NK-92 (cell line): ENCODE results near the gene MACROD2.
"Not testable (repeated sequence)": the region's sequence is repeated elsewhere in the genome, so short reads cannot be mapped to it uniquely, and the experiment has no call there.

ENCODE experiments used
- DNase-seq: peaks from one replicate; lab custom pipeline; 2025; ENCODE audit not compliant: unreplicated experiment; lab: John Stamatoyannopoulos, UW

Gene MACROD2

GRCh38 chr20:14451458-14451857, 456.1 kb downstream of the MACROD2 start:
- DNase-seq = no peak

GRCh38 chr20:14453259-14453658, 457.9 kb downstream of the MACROD2 start:
- DNase-seq = no peak

- DNase-seq = no peak
Observed at GRCh38 chr20:14454296-14454695, 459.0 kb downstream of the MACROD2 start.

DNA sequence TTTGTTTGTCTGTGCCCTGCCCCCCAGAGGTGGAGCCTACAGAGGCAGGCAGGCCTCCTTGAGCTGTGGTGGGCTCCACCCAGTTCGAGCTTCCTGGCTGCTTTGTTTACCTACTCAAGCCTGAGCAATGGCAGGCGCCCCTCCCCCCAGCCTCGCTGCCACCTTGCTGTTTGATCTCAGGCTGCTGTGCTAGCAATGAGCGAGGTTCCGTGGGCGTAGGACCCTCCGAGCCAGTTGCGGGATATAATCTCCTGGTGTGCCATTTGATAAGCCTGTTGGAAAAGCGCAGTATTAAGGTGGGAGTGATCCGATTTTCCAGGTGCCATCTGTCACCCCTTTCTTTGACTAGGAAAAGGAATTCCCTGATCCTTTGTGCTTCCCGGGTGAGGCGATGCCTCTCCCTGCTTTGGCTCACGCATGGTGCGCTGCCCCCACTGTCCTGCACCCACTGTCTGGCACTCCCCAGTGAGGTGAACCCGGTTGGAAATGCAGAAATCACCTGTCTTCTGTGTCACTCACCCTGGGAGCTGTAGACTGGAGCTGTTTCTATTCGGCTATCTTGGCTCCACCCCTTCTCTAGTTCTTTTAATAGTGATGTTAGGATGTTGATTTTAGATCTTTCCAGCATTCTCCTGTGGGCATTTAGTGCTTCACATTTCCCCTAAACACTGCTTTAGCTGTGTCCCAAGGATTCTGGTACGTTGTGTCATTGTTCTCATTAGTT, 471.9 kb downstream of the MACROD2 start:
- DNase-seq = not testable (repeated sequence)

GRCh38 chr20:14470231-14470899, 475.0 kb downstream of the MACROD2 start:
- DNase-seq = no peak

DNA sequence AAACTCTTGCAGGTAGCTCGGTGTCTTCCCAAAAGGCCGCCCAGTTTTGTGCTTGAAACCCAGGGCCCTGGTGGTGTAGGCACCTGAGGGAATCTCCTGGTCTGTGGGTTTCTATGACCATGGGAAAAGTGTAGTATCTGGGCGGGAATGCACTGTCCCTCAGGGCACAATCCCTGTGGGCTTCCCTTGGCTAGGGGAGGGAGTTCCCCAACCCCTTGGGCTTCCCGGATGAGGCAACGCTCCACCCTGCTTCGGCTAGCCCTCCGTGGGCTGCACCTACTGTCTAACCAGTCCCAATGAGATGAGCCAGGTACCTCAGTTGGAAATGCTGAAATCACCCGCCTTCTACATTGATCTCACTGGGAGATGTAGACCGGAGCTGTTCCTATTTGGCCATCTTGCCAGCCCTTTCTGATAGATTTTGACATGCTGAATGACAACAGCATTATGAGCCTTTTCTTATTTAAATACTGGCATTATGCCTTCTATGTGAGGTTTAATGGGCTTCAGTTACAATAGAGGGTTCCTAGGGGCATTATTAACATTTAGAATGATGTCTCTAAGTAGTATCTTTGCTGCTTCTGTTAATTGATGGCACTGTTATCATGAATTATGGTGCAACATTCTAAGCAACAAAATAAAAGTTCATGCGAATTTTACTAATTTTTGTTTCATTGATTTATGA, 475.8 kb downstream of the MACROD2 start:
- DNase-seq = no peak

GRCh38 chr20:14477125-14477524, 481.8 kb downstream of the MACROD2 start:
- no peak for DNase-seq

GRCh38 chr20:14478126-14478525, 482.8 kb downstream of the MACROD2 start:
- no peak for DNase-seq

DNA sequence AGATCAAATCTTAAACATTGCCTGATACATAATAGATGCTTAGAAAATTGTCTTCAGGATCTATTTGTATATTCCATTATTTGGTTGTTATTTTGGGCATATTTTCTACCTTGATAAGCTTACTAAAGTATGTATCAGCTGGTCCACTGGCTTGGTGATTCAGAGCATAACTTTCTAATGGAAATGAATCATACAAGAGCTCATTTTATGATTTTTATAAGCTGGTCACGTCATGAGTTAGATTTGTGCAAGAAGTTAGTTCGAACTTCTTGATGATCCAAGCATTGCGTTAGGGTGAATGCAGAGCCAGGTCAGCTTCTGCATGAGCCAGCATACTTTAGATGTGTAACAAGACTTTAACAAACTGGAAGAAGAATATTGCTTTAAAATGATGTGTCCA, 486.5 kb downstream of the MACROD2 start:
- DNase-seq = no peak

DNA sequence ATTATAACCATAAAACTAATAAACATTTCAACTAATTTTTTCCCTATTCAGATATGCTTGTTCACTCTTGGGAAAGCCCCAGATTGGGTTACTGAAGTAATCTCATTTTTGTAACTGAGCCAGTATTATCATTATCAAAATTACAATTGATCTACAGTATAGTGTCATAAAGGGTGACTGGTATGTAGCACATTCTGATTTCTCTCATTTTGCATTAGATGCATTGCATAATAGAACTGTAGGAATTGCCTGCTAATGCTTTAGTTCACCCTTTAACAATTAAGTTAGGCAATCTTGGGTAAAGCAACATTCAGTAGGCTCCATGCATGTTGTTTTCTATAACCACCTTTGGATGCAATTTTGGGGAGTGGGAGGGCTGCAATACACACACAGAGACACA, 492.9 kb downstream of the MACROD2 start:
- DNase-seq = no peak

GRCh38 chr20:14488756-14489479, 493.6 kb downstream of the MACROD2 start:
- DNase-seq = no peak

- DNase-seq = no peak
Observed at GRCh38 chr20:14489544-14489943, 494.2 kb downstream of the MACROD2 start.

DNA sequence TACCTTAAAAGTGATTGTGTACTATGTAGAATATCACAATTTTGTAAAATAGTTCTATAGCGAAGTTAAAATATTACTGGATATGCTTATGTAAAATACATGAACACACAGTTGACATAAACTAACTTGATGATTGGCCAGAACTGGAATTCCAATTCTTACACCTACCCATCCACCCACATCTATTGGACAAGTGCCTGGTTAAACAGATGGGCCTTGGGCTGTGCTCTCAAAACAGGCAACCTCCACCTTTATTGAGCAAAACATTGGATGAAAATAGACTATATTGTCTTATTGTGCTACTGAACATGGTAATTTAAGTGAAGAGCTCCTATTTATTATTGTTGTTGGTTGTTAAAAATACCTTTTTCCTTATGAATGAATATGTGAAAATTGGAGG, 496.1 kb downstream of the MACROD2 start:
- DNase-seq = no peak

DNA sequence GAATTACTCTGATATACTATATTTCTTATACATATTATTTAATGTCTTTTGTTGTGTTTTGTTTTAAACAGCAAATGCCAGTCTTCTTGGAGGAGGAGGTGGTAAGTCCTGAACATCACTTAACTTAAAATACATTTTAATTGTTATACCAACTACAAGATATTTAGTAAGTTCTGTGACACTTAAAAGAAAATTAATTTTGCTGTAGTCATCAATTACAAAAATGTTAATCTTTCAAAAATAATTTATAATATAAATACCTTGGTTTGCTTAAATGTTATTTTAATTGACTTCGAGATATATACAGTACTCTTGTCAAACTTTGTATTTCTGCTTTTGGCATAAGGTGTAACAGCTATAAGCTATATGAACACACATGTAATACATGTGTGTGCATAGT, 498.1 kb downstream of the MACROD2 start:
- no peak for DNase-seq

GRCh38 chr20:14494355-14494754, 499.0 kb downstream of the MACROD2 start:
- no peak for DNase-seq

GRCh38 chr20:14495066-14495465, 499.8 kb downstream of the MACROD2 start:
- DNase-seq = no peak

- DNase-seq = no peak
Observed at GRCh38 chr20:14497004-14497403, 501.7 kb downstream of the MACROD2 start.

DNA sequence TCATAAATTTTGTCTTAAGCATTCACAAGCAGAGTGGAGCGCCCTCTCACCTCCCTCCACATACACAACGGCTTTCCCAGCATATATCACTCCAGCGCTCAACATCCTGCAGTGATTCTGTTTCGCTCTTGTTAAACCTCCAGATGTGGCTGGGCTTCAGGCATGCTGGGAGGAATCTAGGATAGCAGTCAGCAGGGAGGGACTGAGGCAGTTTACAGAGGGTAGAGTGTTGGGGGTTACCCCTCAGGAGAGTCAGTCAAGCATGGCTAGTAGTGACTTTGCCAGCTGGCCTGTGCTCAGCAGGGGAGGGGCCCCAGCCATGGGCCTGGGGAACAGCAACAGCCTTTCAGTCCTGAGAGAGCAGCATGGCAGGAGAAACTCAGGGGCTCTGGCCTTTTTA, 503.5 kb downstream of the MACROD2 start:
- DNase-seq = no peak

GRCh38 chr20:14505476-14505875, 510.2 kb downstream of the MACROD2 start:
- no peak for DNase-seq

- DNase-seq = no peak
Observed at GRCh38 chr20:14507711-14508110, 512.4 kb downstream of the MACROD2 start.

DNA sequence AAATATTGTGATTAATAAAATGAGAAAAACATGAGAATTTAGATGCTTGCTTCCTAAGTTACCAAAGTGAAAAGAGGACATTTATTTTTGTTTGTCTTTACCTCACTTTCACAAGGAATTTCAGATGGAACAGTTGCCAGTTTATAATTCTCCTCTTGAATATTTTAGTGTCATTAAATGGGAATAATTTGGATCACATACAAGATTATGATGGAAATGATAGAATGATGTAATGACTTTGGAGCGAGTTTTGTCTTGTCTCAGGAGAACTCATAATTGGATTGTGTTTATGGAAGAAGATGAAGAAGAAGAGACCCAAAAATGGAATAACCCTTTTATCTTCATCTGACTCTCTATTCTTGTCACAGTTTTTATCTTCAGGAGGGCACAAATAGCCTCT, 515.0 kb downstream of the MACROD2 start:
- DNase-seq = no peak

DNA sequence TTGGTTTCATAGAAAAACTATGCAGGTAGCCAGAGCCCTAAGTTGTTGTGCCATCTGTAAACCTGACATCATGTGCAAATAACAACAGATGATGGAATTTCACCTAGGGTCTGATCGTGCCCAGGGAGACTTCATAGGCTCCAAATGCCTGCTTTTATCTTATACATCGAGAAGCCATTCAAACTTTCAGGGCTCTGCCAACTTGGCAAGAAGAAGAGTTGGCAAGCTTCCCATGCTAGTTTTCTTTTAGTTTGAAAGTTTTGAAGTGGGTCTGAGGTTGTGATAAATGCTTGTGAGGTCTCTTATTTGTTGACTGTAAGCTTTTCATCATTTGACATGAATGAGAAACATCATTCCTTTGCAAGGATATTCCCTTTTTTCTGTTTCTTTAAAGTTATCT, 517.5 kb downstream of the MACROD2 start:
- no peak for DNase-seq
